AG09309 (cell line): ENCODE data around the gene ITPR1.

Source experiments
- DNase-seq: peaks from one replicate; pipeline ENCODE4 v3.0.0-alpha.2; 2010; ENCODE audit warnings: low read depth
- H3K4me3 ChIP-seq: 2 replicates; pipeline ENCODE4 v1.5.1; 2011; ENCODE audit warnings: mild to moderate bottlenecking, low read depth, low read length, moderate library complexity; ENCODE audit not compliant: control insufficient read depth
- CTCF ChIP-seq: IDR thresholded peaks from 2 replicates; pipeline ENCODE4 v1.5.1; 2011; ENCODE audit warnings: mild to moderate bottlenecking, low read depth, low read length, inconsistent platforms; ENCODE audit not compliant: insufficient read depth, control insufficient read depth; ENCODE audit errors: missing control alignments

ITPR1 gene

GRCh38 chr3:4718179-4718736, 225.1 kb downstream of the ITPR1 start:
- TF ChIP-seq CTCF, result no peak
- no peak overlapping the region for H3K4me3 ChIP-seq
- DNase-seq, result no peak

- no peak for DNase-seq
- no peak for TF ChIP-seq CTCF
- no peak overlapping the region for H3K4me3 ChIP-seq
Observed at GRCh38 chr3:4719046-4719501, 225.9 kb downstream of the ITPR1 start.

- no peak overlapping the region for H3K4me3 ChIP-seq
- peak; percentile 79 for DNase-seq
Observed at GRCh38 chr3:4720316-4721075, 227.3 kb downstream of the ITPR1 start.

GRCh38 chr3:4721511-4721911, 228.4 kb downstream of the ITPR1 start:
- peak; percentile 5 for TF ChIP-seq CTCF
- DNase-seq, result peak; percentile 79
- H3K4me3 ChIP-seq, result no peak overlapping the region

More at GRCh38 chr3:4720316-4721075, 227.3 kb downstream of the ITPR1 start:
- peak; percentile 40 for TF ChIP-seq CTCF

GRCh38 chr3:4722103-4722502, 229.0 kb downstream of the ITPR1 start:
- H3K4me3 ChIP-seq, result no peak overlapping the region
- peak; percentile 52 for TF ChIP-seq CTCF
- peak; percentile 57 for DNase-seq

- H3K4me3 ChIP-seq, result no peak overlapping the region
- DNase-seq, result no peak
- no peak for TF ChIP-seq CTCF
Observed at GRCh38 chr3:4724051-4724629, 231.0 kb downstream of the ITPR1 start.
